ENCODE measurements around the gene KAT2A. TPM values are rescaled to one million over a fixed set of nuclear protein-coding genes. Genes with fewer than 3 reads are reported as not detected.

KAT2A gene
- polyA plus RNA-seq (2013, experiment 1 of 2), result 30.2 TPM
- 23.6 TPM for polyA plus RNA-seq (2013, experiment 2 of 2)

GRCh38 chr17:42120770-42121769, at the start of gene KAT2A:
Gene KAT2A, minus strand, starts transcription at chr17:42121367. Its CDS starts 63 bp downstream, at chr17:42121304.
- H3K9me3 ChIP-seq (ENCODE audit: control insufficient read depth, low read length), result no peaks in the 10 kb centered on the region
- peaks cover 5% of the 10 kb centered on the region for H3K4me1 ChIP-seq (ENCODE audit: control insufficient read depth, insufficient read depth, low read length, poor library complexity, severe bottlenecking)
- H3K4me3 ChIP-seq (ENCODE audit: extremely low read depth, insufficient read depth, low read length, poor library complexity, severe bottlenecking), result peak within 1 kb of the TSS; percentile 71
- WGBS, 2 experiments (ENCODE audit: insufficient coverage in 2 of 2), result 6% methylated on average over 26 to 28 of the region's 57 CpGs
- H3K27ac ChIP-seq (ENCODE audit: low read depth, low read length, severe bottlenecking), result peak within 1 kb of the TSS; percentile 10
- H3K36me3 ChIP-seq (ENCODE audit: control insufficient read depth, insufficient read depth, low read length), result peaks cover 41% of the 10 kb centered on the region

GRCh38 chr17:42169351-42169750, 48.2 kb upstream of the KAT2A start:
- Histone ChIP-seq H3K27ac (ENCODE audit: low read depth, low read length, severe bottlenecking) (no peak overlapping the region), H3K9me3 (ENCODE audit: control insufficient read depth, low read length) (no peaks in the 10 kb centered on the region), H3K36me3 (ENCODE audit: control insufficient read depth, insufficient read depth, low read length) (no peaks in the 10 kb centered on the region), H3K4me1 (ENCODE audit: control insufficient read depth, insufficient read depth, low read length, poor library complexity, severe bottlenecking) (peaks cover 3% of the 10 kb centered on the region), H3K4me3 (ENCODE audit: extremely low read depth, insufficient read depth, low read length, poor library complexity, severe bottlenecking) (no peak overlapping the region)
- 95 to 96% methylated on average over 20 to 28 of the region's 29 CpGs for WGBS, 2 experiments (ENCODE audit: insufficient coverage in 2 of 2)

DNA sequence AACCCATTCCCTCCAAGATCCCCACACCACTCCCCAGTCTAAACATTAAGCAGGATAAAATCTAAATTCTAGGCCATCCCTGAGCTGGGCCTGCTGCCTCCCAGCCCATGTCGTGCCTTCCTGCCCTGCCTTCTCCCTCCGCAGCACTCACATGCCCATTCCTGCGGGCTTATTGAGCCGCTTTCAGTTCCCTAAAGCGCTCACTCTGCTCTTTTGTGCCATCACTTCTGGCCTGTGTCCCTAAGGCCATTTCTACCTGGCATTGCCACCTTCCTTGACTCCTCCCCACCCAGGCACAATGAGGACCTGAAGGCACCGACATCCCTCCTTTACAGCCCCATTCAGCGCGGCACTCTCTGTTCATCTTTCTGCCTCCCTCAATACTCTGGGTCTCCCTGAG, 46.6 kb upstream of the KAT2A start:
- Histone ChIP-seq H3K9me3 (ENCODE audit: control insufficient read depth, low read length) (no peaks in the 10 kb centered on the region), H3K4me3 (ENCODE audit: extremely low read depth, insufficient read depth, low read length, poor library complexity, severe bottlenecking) (no peak overlapping the region), H3K4me1 (ENCODE audit: control insufficient read depth, insufficient read depth, low read length, poor library complexity, severe bottlenecking) (peaks cover 3% of the 10 kb centered on the region), H3K27ac (ENCODE audit: low read depth, low read length, severe bottlenecking) (no peak overlapping the region), H3K36me3 (ENCODE audit: control insufficient read depth, insufficient read depth, low read length) (no peaks in the 10 kb centered on the region)
- 93 to 96% methylated on average over 8 of the region's 8 CpGs for WGBS, 2 experiments (ENCODE audit: insufficient coverage in 2 of 2)

DNA sequence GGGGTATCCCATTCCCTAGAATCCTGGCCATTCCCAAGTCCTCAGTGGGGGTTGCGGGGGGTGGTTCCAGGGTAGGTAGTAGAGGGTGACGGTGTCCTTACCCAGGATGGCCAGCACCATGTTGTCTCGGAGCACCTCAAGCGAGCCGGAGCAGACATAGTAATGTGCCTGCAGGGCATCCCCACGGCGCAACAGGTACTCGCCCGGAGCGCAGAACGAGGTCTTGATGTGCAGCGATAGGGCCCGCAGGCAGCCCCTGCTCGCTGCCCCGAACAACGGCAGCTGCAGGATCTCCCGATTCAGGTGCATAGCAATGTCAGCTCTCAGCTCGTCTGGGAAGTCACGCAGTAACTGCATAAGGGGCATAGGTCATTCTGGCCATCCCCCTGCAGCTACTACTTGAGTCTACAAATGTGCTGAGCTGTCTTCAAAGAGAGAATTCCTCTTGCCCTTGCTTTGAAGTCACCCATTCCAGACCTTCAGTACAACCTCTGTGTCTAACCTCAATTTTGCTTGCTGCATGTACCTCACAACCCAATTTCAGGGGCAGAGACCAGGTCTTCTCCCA, 45.1 kb upstream of the KAT2A start:
- no peaks in the 10 kb centered on the region for H3K36me3 ChIP-seq (ENCODE audit: control insufficient read depth, insufficient read depth, low read length)
- WGBS, 2 experiments (ENCODE audit: insufficient coverage in 2 of 2), result 94 to 96% methylated on average over 19 of the region's 19 CpGs
- H3K4me3 ChIP-seq (ENCODE audit: extremely low read depth, insufficient read depth, low read length, poor library complexity, severe bottlenecking), result no peak overlapping the region
- no peaks in the 10 kb centered on the region for H3K4me1 ChIP-seq (ENCODE audit: control insufficient read depth, insufficient read depth, low read length, poor library complexity, severe bottlenecking)
- H3K27ac ChIP-seq (ENCODE audit: low read depth, low read length, severe bottlenecking), result no peak overlapping the region
- no peaks in the 10 kb centered on the region for H3K9me3 ChIP-seq (ENCODE audit: control insufficient read depth, low read length)

DNA sequence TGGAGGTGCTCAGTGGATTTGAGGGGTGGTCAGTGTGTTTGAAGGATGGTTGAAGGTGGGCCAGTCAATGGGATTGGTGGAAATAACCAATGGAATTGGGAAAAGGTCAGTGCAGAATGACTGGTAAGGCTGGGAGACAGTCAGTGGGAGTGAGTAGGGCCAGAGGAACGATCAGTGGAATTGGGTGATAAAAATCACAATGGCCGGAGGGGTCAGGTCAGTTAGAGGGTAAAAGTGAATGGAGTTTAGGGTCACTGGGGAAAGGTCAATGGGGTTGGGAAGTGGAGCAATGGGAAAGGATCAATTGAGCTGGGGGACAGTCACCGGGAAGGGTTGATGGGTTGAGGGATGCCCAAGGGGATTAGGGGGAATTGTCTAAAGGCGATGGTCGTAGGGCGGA, 44.6 kb upstream of the KAT2A start:
- no peaks in the 10 kb centered on the region for H3K36me3 ChIP-seq (ENCODE audit: control insufficient read depth, insufficient read depth, low read length)
- H3K9me3 ChIP-seq (ENCODE audit: control insufficient read depth, low read length), result no peaks in the 10 kb centered on the region
- H3K4me1 ChIP-seq (ENCODE audit: control insufficient read depth, insufficient read depth, low read length, poor library complexity, severe bottlenecking), result no peaks in the 10 kb centered on the region
- no peak overlapping the region for H3K27ac ChIP-seq (ENCODE audit: low read depth, low read length, severe bottlenecking)
- 94 to 97% methylated on average over 3 to 6 of the region's 6 CpGs for WGBS, 2 experiments (ENCODE audit: insufficient coverage in 2 of 2)
- no peak overlapping the region for H3K4me3 ChIP-seq (ENCODE audit: extremely low read depth, insufficient read depth, low read length, poor library complexity, severe bottlenecking)

DNA sequence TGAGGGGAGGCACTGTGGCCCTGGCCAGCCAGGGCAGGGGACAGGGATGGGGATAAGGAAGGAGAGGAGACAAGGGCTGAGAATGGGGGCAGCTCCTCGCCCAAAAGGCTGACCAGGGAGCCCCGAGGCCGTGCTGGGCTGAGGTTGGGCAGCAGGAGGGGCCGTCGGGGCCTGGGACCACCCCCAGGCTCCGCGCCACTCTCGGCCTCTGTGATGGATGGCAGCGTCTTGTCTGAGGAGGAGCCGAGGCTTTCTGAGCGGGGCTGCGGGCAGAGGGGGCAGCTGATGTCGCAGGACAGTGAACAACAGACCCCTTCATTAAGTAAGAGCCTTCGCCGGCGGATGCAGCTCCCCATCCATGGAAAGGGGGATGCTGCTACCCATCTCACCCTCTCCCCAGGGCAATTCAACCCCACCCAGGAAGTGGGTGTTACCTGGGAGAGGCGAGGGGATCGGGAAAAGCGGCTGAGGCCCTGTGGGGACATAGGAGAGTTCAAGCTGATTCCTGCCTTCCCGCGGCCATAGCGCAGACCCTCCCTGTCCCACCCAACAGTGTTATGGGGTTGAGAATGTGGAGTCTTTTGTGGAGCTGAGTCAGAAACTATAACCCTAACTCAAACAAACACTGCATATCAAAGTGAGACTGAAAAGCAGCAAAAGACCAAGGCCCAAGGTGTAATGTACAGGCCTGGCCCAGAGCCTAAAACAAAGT, 42.7 kb upstream of the KAT2A start:
- 83 to 84% methylated on average over 11 to 16 of the region's 22 CpGs for whole genome bisulfite sequencing, 2 experiments (ENCODE audit: insufficient coverage in 2 of 2)
- Histone ChIP-seq H3K36me3 (ENCODE audit: control insufficient read depth, insufficient read depth, low read length) (no peaks in the 10 kb centered on the region), H3K9me3 (ENCODE audit: control insufficient read depth, low read length) (no peaks in the 10 kb centered on the region), H3K4me1 (ENCODE audit: control insufficient read depth, insufficient read depth, low read length, poor library complexity, severe bottlenecking) (no peaks in the 10 kb centered on the region), H3K4me3 (ENCODE audit: extremely low read depth, insufficient read depth, low read length, poor library complexity, severe bottlenecking) (no peak overlapping the region), H3K27ac (ENCODE audit: low read depth, low read length, severe bottlenecking) (no peak overlapping the region)

DNA sequence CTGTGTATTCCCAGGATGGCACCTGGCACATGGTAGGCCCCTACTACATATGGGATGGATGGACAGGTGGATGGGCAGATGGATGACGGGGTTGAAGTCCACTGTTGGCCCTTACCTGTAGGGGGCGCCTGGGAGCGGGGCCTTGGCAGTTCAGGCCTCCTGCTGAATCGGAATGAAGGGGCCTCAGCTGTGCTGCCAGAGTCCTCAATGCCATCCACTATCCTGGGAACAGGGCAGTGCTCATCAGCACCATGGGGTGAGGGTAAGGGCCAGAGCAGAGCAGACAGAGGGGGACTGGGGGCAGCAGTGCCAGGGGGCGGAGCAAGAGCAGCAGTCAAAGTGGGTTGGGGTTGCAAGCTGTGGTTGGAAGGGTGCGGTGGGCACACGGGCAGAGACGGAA, 41.9 kb upstream of the KAT2A start:
- H3K4me3 ChIP-seq (ENCODE audit: extremely low read depth, insufficient read depth, low read length, poor library complexity, severe bottlenecking), result no peak overlapping the region
- H3K27ac ChIP-seq (ENCODE audit: low read depth, low read length, severe bottlenecking), result no peak overlapping the region
- no peaks in the 10 kb centered on the region for H3K36me3 ChIP-seq (ENCODE audit: control insufficient read depth, insufficient read depth, low read length)
- no peaks in the 10 kb centered on the region for H3K9me3 ChIP-seq (ENCODE audit: control insufficient read depth, low read length)
- WGBS, 2 experiments (ENCODE audit: insufficient coverage in 2 of 2), result 67 to 68% methylated on average over 8 of the region's 8 CpGs
- H3K4me1 ChIP-seq (ENCODE audit: control insufficient read depth, insufficient read depth, low read length, poor library complexity, severe bottlenecking), result no peaks in the 10 kb centered on the region

DNA sequence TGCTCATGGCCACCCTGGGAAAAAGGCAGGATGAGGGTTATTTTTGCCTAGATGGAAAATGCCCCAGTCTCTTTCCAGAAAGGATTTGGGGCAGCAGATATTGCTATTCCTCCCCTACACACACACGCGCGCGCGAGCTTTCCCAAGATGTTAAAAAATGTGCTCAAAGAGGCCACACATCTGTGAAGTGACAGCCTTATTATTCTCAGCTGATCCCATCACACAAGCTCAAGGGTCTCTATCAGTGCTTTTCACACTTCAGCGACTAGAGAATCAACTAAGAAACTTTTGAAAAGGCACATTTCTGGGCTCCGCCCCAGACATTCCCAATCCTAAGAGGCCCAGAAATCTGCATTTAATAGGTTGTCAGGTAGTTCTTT, 39.4 kb upstream of the KAT2A start:
- H3K36me3 ChIP-seq (ENCODE audit: control insufficient read depth, insufficient read depth, low read length), result no peaks in the 10 kb centered on the region
- WGBS, 2 experiments (ENCODE audit: insufficient coverage in 2 of 2), result 97 to 100% methylated on average over 5 of the region's 7 CpGs
- H3K9me3 ChIP-seq (ENCODE audit: control insufficient read depth, low read length), result no peaks in the 10 kb centered on the region
- no peak overlapping the region for H3K27ac ChIP-seq (ENCODE audit: low read depth, low read length, severe bottlenecking)
- H3K4me1 ChIP-seq (ENCODE audit: control insufficient read depth, insufficient read depth, low read length, poor library complexity, severe bottlenecking), result no peaks in the 10 kb centered on the region
- no peak overlapping the region for H3K4me3 ChIP-seq (ENCODE audit: extremely low read depth, insufficient read depth, low read length, poor library complexity, severe bottlenecking)

GRCh38 chr17:42159796-42160530, 38.8 kb upstream of the KAT2A start:
- 96 to 97% methylated on average over 10 to 13 of the region's 14 CpGs for WGBS, 2 experiments (ENCODE audit: insufficient coverage in 2 of 2)
- no peak overlapping the region for H3K27ac ChIP-seq (ENCODE audit: low read depth, low read length, severe bottlenecking)
- H3K36me3 ChIP-seq (ENCODE audit: control insufficient read depth, insufficient read depth, low read length), result no peaks in the 10 kb centered on the region
- H3K4me3 ChIP-seq (ENCODE audit: extremely low read depth, insufficient read depth, low read length, poor library complexity, severe bottlenecking), result no peak overlapping the region
- no peaks in the 10 kb centered on the region for H3K4me1 ChIP-seq (ENCODE audit: control insufficient read depth, insufficient read depth, low read length, poor library complexity, severe bottlenecking)
- H3K9me3 ChIP-seq (ENCODE audit: control insufficient read depth, low read length), result no peaks in the 10 kb centered on the region

DNA sequence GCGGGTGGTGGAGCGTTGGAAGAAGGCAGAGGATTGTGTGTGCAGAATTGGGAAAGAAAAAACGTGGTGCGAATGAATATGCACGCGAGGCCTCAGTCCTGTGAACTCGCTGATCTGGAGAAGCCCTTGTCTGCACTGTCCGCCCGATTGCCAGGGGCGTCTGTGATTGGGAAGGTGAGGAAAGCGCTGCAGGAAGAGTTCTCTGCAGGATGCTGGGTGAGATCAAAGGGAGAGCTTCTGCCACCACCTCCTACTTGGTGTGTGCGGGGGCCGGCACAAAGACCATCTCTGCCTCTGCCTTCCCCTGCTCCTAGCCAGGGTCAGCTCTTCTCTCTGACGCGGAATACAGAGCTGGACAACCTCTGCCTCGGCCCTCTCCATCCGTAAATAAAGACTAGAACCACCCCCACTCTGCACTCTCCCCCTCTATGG, 34.5 kb upstream of the KAT2A start:
- Histone ChIP-seq H3K36me3 (ENCODE audit: control insufficient read depth, insufficient read depth, low read length) (peaks cover 18% of the 10 kb centered on the region), H3K4me1 (ENCODE audit: control insufficient read depth, insufficient read depth, low read length, poor library complexity, severe bottlenecking) (peaks cover 7% of the 10 kb centered on the region), H3K9me3 (ENCODE audit: control insufficient read depth, low read length) (no peaks in the 10 kb centered on the region), H3K27ac (ENCODE audit: low read depth, low read length, severe bottlenecking) (peak overlapping the region; percentile 36), H3K4me3 (ENCODE audit: extremely low read depth, insufficient read depth, low read length, poor library complexity, severe bottlenecking) (peak overlapping the region; percentile 100)
- WGBS, 2 experiments (ENCODE audit: insufficient coverage in 2 of 2), result 17 to 32% methylated on average over 14 to 16 of the region's 17 CpGs
